DND-41 (cell line): ENCODE data around the gene CHD9.

ENCODE experiments used
- ATAC-seq: fragments of 200-7000 bp; cut with Tn5 transposase; 3 replicates; pipeline ENCODE4 v1.9.1; 2021; ENCODE audit warnings: low read depth; ENCODE audit not compliant: insufficient read depth
- DNase-seq: peaks from one replicate; pipeline ENCODE4 v3.0.0-alpha.2; 2020
- H2AFZ ChIP-seq: 2 replicates; pipeline ENCODE4 v1.6.0; 2012; ENCODE audit warnings: low read depth, low read length
- H3K27ac ChIP-seq: 2 replicates; pipeline ENCODE4 v1.5.1; 2012; ENCODE audit warnings: low read length, inconsistent platforms
- H3K27me3 ChIP-seq: fragments of 200-600 bp; sonication (generic); 2 replicates; pipeline ENCODE4 v1.6.0; 2012; ENCODE audit warnings: low read length, mild to moderate bottlenecking, inconsistent platforms; ENCODE audit not compliant: insufficient read depth, poor library complexity
- H3K36me3 ChIP-seq: 2 replicates; pipeline ENCODE4 v1.5.1; 2012; ENCODE audit warnings: low read length, inconsistent platforms; ENCODE audit not compliant: insufficient read depth
- H3K4me1 ChIP-seq: 2 replicates; pipeline ENCODE4 v1.5.1; 2012; ENCODE audit warnings: mild to moderate bottlenecking, low read length; ENCODE audit not compliant: insufficient read depth
- H3K4me2 ChIP-seq: 2 replicates; pipeline ENCODE4 v1.6.0; 2012; ENCODE audit warnings: mild to moderate bottlenecking, moderate library complexity, low read length, inconsistent platforms; ENCODE audit not compliant: insufficient read depth
- H3K4me3 ChIP-seq, 2 experiments: fragments of 200-600 bp in 1 of 2; shearing (Covaris generic) in 1 of 2; 2 replicates each; pipeline ENCODE4 v1.5.1; 2012 to 2016; ENCODE audit warnings: inconsistent platforms in 2 of 2, low read length in 2 of 2, mild to moderate bottlenecking in 2 of 2, low read depth in 1 of 2, moderate library complexity in 1 of 2
- H3K79me2 ChIP-seq: 2 replicates; pipeline ENCODE4 v1.6.0; 2012; ENCODE audit warnings: low read length, inconsistent platforms; ENCODE audit not compliant: insufficient read depth
- H3K9ac ChIP-seq: 2 replicates; pipeline ENCODE4 v1.6.0; 2012; ENCODE audit warnings: low read depth, mild to moderate bottlenecking, inconsistent platforms, low read length, moderate library complexity
- H3K9me3 ChIP-seq: 2 replicates; pipeline ENCODE4 v1.5.1; 2012; ENCODE audit warnings: low read length, moderate library complexity, mild to moderate bottlenecking, inconsistent platforms; ENCODE audit not compliant: insufficient read depth, severe bottlenecking
- H4K20me1 ChIP-seq: 2 replicates; pipeline ENCODE4 v1.6.0; 2012; ENCODE audit warnings: low read length; ENCODE audit not compliant: insufficient read depth
- EZH2 ChIP-seq: IDR thresholded peaks from 3 replicates; pipeline ENCODE4 v1.6.1; 2012; ENCODE audit warnings: borderline replicate concordance, low read depth, mild to moderate bottlenecking, moderate library complexity, low read length, inconsistent platforms; ENCODE audit not compliant: severe bottlenecking
- TF ChIP-seq, protein P1 (sequence below): IDR thresholded peaks from 2 replicates; pipeline ENCODE4 v1.5.1; 2012; ENCODE audit warnings: borderline replicate concordance, low read length, moderate library complexity, mild to moderate bottlenecking; ENCODE audit not compliant: poor library complexity, severe bottlenecking; ENCODE audit errors: extremely low read depth

The CHD9 gene

DNA sequence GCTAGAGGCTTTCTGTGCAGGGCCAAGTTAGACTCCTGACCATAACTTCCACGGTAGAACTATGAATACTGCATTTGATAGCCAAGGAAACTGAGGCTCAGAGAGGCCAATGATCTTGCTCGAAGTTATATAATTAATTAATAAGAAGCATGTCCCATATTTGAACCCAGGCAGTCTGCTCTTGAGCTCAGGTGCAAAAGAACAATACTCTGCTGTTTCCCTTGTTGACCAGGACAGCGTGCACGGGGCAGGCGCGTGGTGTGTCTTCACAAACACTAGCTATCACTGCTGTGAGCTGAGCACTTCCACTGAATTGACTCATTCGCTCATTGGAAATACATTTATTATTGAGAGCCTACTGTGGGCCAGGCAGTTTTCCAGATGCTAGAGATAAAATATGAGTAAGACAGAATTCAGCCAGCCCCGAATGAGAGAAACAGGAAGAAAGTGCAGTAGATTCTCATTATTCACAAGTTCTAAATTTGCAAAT, 1.6 kb downstream of the CHD9 start:
- no peak for TF ChIP-seq EZH2
- TF ChIP-seq, protein P1, sequence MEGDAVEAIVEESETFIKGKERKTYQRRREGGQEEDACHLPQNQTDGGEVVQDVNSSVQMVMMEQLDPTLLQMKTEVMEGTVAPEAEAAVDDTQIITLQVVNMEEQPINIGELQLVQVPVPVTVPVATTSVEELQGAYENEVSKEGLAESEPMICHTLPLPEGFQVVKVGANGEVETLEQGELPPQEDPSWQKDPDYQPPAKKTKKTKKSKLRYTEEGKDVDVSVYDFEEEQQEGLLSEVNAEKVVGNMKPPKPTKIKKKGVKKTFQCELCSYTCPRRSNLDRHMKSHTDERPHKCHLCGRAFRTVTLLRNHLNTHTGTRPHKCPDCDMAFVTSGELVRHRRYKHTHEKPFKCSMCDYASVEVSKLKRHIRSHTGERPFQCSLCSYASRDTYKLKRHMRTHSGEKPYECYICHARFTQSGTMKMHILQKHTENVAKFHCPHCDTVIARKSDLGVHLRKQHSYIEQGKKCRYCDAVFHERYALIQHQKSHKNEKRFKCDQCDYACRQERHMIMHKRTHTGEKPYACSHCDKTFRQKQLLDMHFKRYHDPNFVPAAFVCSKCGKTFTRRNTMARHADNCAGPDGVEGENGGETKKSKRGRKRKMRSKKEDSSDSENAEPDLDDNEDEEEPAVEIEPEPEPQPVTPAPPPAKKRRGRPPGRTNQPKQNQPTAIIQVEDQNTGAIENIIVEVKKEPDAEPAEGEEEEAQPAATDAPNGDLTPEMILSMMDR = no peak
- Histone ChIP-seq H3K4me2 (peak overlapping the region; percentile 92), H2AFZ (no peak overlapping the region; the same call in 1 of the 2 replicates), H3K4me1 (peaks cover 54% of the 10 kb centered on the region), H3K27me3 (no peaks in the 10 kb centered on the region), H3K4me3 (peak overlapping the region in 1 of 2 experiments; percentile 85; a peak in 2 of 4 replicates), H3K36me3 (0 out of 2 replicates have a peak, but pooled peaks cover 2% of the 10 kb centered on the region), H3K9me3 (no peaks in the 10 kb centered on the region), H4K20me1 (no peaks in the 10 kb centered on the region; the same call in 1 of the 2 replicates), H3K27ac (peak overlapping the region; percentile 88), H3K9ac (peak overlapping the region; percentile 78), H3K79me2 (peaks cover 65% of the 10 kb centered on the region)
- no peak for ATAC-seq
- DNase-seq = no peak

DNA sequence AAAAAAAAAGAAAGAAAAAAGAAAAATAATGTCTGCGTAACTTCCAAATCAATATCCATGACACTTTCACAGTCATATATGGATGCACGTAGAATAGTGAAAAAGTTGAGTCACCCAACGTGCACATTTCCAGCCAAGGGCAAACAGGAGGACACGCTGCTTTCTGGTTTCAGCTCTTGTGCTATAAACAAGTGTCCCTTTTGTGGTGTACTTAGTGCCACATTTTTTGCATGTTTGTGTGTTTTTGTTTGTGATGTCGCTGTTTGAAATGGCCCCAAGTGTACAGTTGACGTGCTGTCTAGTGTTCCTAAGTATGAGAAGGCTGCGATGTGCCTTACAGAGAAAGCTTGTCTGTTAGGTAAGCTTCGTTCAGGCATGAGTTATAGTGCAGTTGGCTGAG, 2.9 kb downstream of the CHD9 start:
- H2AFZ ChIP-seq = no peak overlapping the region
- H3K27me3 ChIP-seq = no peaks in the 10 kb centered on the region
- no peaks in the 10 kb centered on the region; the same call in 1 of the 2 replicates for H4K20me1 ChIP-seq
- ATAC-seq = no peak
- peak overlapping the region; percentile 31; the same call in 1 of the 2 replicates for H3K4me2 ChIP-seq
- TF ChIP-seq EZH2 = no peak
- TF ChIP-seq, protein P1 = no peak
- peaks cover 57% of the 10 kb centered on the region for H3K4me1 ChIP-seq
- no peak overlapping the region for H3K27ac ChIP-seq
- peaks cover 77% of the 10 kb centered on the region for H3K79me2 ChIP-seq
- H3K9ac ChIP-seq = no peak overlapping the region
- no peaks in the 10 kb centered on the region for H3K9me3 ChIP-seq
- no peak overlapping the region for H3K4me3 ChIP-seq
- no peak for DNase-seq
- 0 out of 2 replicates have a peak, but pooled peaks cover 2% of the 10 kb centered on the region for H3K36me3 ChIP-seq

DNA sequence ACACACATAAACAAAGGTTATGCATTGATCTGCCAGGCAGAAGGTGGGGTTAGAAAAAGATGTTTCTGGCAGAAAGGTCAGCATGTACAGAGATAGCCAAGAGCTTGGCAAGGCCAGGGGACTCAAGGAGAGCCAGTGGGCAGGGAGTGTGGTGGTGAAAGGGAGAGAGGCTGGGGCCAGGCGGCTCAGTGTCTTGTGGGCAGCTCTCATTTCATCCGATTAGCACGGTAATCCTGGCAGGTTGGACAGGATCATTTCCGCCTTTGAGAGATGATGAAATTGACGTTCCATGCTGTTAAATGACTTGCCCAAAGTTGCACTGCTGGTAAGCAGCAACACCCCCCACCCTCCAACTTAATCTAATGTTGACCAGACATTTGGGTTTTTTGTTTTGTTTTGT, 3.6 kb downstream of the CHD9 start:
- ATAC-seq (no peak), DNase-seq (no peak)
- Histone ChIP-seq H3K4me2 (peak overlapping the region; percentile 31; the same call in 1 of the 2 replicates), H3K27me3 (no peaks in the 10 kb centered on the region), H4K20me1 (no peaks in the 10 kb centered on the region; the same call in 1 of the 2 replicates), H3K36me3 (0 out of 2 replicates have a peak, but pooled peaks cover 2% of the 10 kb centered on the region), H3K27ac (no peak overlapping the region), H3K4me3 (no peak overlapping the region), H3K4me1 (peaks cover 50% of the 10 kb centered on the region), H3K79me2 (peaks cover 84% of the 10 kb centered on the region), H3K9me3 (no peaks in the 10 kb centered on the region), H2AFZ (no peak overlapping the region), H3K9ac (no peak overlapping the region)
- TF ChIP-seq, protein P1 = no peak
- no peak for TF ChIP-seq EZH2
